Stomach (tissue), 9 donors: ENCODE data around the gene ASTN2. TPM values are rescaled to one million over a fixed set of nuclear protein-coding genes. Genes with fewer than 3 reads are reported as not detected.

ENCODE experiments used
- DNase-seq, 2 donors: peaks; one replicate each; pipeline versions ENCODE4 v3.0.0 to v3.0.0-alpha.2; 2013 to 2019
- H3K27ac ChIP-seq, 5 donors: fragments of 200-600 bp in 4 of 5; sonication (generic) in 4 of 5; one replicate each; pipeline ENCODE4 v1.5.1; 2013 to 2019; ENCODE audit warnings: mild to moderate bottlenecking in 1 of 5, moderate library complexity in 1 of 5
- H3K27me3 ChIP-seq, 3 donors: fragments of 200-600 bp; sonication (generic); one replicate each; pipeline ENCODE4 v1.5.1; 2017 to 2019; ENCODE audit warnings: mixed run types in 1 of 3
- H3K36me3 ChIP-seq, 4 donors: fragments of 200-600 bp; sonication (generic); 1 replicate in 3 of 4; 2 replicates in 1 of 4; pipeline ENCODE4 v1.5.1; 2016 to 2019
- H3K4me1 ChIP-seq, 4 donors: fragments of 200-600 bp; sonication (generic); one replicate each; pipeline ENCODE4 v1.5.1; 2016 to 2019
- H3K4me3 ChIP-seq, 4 donors: fragments of 200-600 bp; sonication (generic) in 3 of 4; one replicate each; pipeline ENCODE4 v1.5.1; 2016 to 2019; ENCODE audit warnings: mild to moderate bottlenecking in 1 of 4
- H3K9me3 ChIP-seq, 4 donors: fragments of 200-600 bp; sonication (generic); one replicate each; pipeline ENCODE4 v1.5.1; 2016 to 2019
- CTCF ChIP-seq, 7 experiments: fragments of 450-650 bp in 4 of 7; fragments of 200-600 bp in 3 of 7; sonication (generic) in 3 of 7; IDR thresholded peaks; one replicate each; pipeline ENCODE4 v1.5.1; 2016 to 2019; ENCODE audit warnings: antibody characterized with exemption in 7 of 7, control low read depth in 2 of 7, mild to moderate bottlenecking in 1 of 7
- EP300 ChIP-seq: sonication (generic); formaldehyde crosslinking; IDR thresholded peaks from one replicate; pipeline ENCODE4 v1.6.1; 2017; ENCODE audit warnings: antibody characterized with exemption
- POLR2A ChIP-seq, 4 donors: fragments of 450-650 bp; IDR thresholded peaks; one replicate each; pipeline ENCODE4 v1.6.1; 2016; ENCODE audit warnings: antibody characterized with exemption in 4 of 4, control low read depth in 2 of 4, mild to moderate bottlenecking in 1 of 4, moderate library complexity in 1 of 4
- POLR2AphosphoS5 ChIP-seq, 3 donors: sonication (generic); formaldehyde crosslinking; IDR thresholded peaks; one replicate each; pipeline ENCODE4 v1.6.1; 2016; ENCODE audit warnings: antibody characterized with exemption in 3 of 3
- WGBS, 5 donors: extraction: QIAGEN DNeasy Blood & Tissue Kit in 3 of 5; methylation state at CpG; one replicate each; pipeline versions ENCODE4 v1.1.5 to v1.1.7; 2013 to 2018; 5-methylcytosine and 5-hydroxymethylcytosine counted together
- intact Hi-C: fragments of 100-400 bp; cut with DNase I; formaldehyde crosslinking; loops from one replicate; pipeline ENCODE4 v1.15.1; 2023; ENCODE audit warnings: low total_unique reads
- polyA plus RNA-seq, 3 donors: library from polyadenylated mRNA; stranded (reverse); fragments of 200-250 nt; gene quantifications; one replicate each; pipeline ENCODE4 v1.2.3, GENCODE V29; 2013
- total RNA-seq, 5 donors: library from RNA; depleted of rRNA; stranded (reverse); fragments of >200 nt; gene quantifications; one replicate each; pipeline versions ENCODE4 v1.1.0 to v1.2.3, GENCODE V29; 2014 to 2016
- donor health status: healthy with polysubstance abuse.
- donor health status: Bipolar disorder and iron deficiency.
- donor health status: healthy.

ASTN2 gene
- total and polyA plus RNA-seq, 8 donors = 2.1 to 22.3 (median 4.2) TPM; not detected in 1

GRCh38 chr9:116565986-116566385, 848.9 kb downstream of the ASTN2 start:
- H3K27me3 ChIP-seq = no peaks in the 10 kb centered on the region
- H3K4me3 ChIP-seq = no peak overlapping the region
- intact Hi-C loops = no loop called here
- peaks cover 7 to 29% (median 20%) of the 10 kb centered on the region in 4 donors for H3K4me1 ChIP-seq
- DNase-seq = no peak
- no peak for TF ChIP-seq POLR2A (IDR thresholded peaks at IDR 0.05)
- no peak for TF ChIP-seq EP300
- no peak for TF ChIP-seq POLR2AphosphoS5 (IDR thresholded peaks at IDR 0.05)
- TF ChIP-seq CTCF (IDR thresholded peaks at IDR 0.05) = no peak
- H3K36me3 ChIP-seq = no peaks in the 10 kb centered on the region
- no peaks in the 10 kb centered on the region for H3K9me3 ChIP-seq
- H3K27ac ChIP-seq = no peak overlapping the region

- Histone ChIP-seq H3K27ac (no peak overlapping the region), H3K36me3 (no peaks in the 10 kb centered on the region), H3K27me3 (no peaks in the 10 kb centered on the region), H3K9me3 (no peaks in the 10 kb centered on the region), H3K4me1 (peaks cover 7 to 21% (median 12%) of the 10 kb centered on the region in 4 donors), H3K4me3 (no peak overlapping the region)
- no peak for DNase-seq
- no peak for TF ChIP-seq CTCF (IDR thresholded peaks at IDR 0.05)
- no peak for TF ChIP-seq POLR2A (IDR thresholded peaks at IDR 0.05)
- no peak for TF ChIP-seq EP300
- no peak for TF ChIP-seq POLR2AphosphoS5 (IDR thresholded peaks at IDR 0.05)
- WGBS, 5 donors = 75 to 89% (median 85%) methylated on average over 3 of the region's 3 CpGs
- intact Hi-C loops = no loop called here
Measured at GRCh38 chr9:116564266-116564793, 850.5 kb downstream of the ASTN2 start.

- intact Hi-C loops = no loop called here
- H3K4me3 ChIP-seq = no peak overlapping the region
- H3K4me1 ChIP-seq = no peaks in the 10 kb centered on the region
- 75 to 94% (median 89%) methylated on average over 5 of the region's 5 CpGs for WGBS, 5 donors
- DNase-seq = no peak
- H3K9me3 ChIP-seq = no peaks in the 10 kb centered on the region
- no peaks in the 10 kb centered on the region for H3K36me3 ChIP-seq
- no peaks in the 10 kb centered on the region for H3K27me3 ChIP-seq
- H3K27ac ChIP-seq = no peak overlapping the region
- no peak for TF ChIP-seq EP300
- TF ChIP-seq POLR2AphosphoS5 (IDR thresholded peaks at IDR 0.05) = no peak
- no peak for TF ChIP-seq CTCF (IDR thresholded peaks at IDR 0.05)
- no peak for TF ChIP-seq POLR2A (IDR thresholded peaks at IDR 0.05)
Measured at GRCh38 chr9:116558818-116559540, 855.9 kb downstream of the ASTN2 start.

GRCh38 chr9:116558035-116558434, 856.8 kb downstream of the ASTN2 start:
- H3K4me1 ChIP-seq = no peaks in the 10 kb centered on the region

More at GRCh38 chr9:116558035-116558434, 856.8 kb downstream of the ASTN2 start:
- Histone ChIP-seq H3K27me3 (no peaks in the 10 kb centered on the region), H3K27ac (no peak overlapping the region), H3K9me3 (no peaks in the 10 kb centered on the region), H3K36me3 (no peaks in the 10 kb centered on the region), H3K4me3 (no peak overlapping the region)
- intact Hi-C loops = no loop called here
- TF ChIP-seq EP300 (no peak), CTCF (IDR thresholded peaks at IDR 0.05) (no peak), POLR2AphosphoS5 (IDR thresholded peaks at IDR 0.05) (no peak), POLR2A (IDR thresholded peaks at IDR 0.05) (no peak)
- DNase-seq = no peak
